ENCODE results near the gene TRMT6.

Gene TRMT6

GRCh38 chr20:5887386-5887785 is 62.9 kb downstream of the TRMT6 start:
- H3K4me3 ChIP-seq (ENCODE audit: insufficient read depth, low read depth, low read length, poor library complexity, severe bottlenecking): no peak overlapping the region
- no peaks in the 10 kb centered on the region for H3K4me1 ChIP-seq (ENCODE audit: control insufficient read depth, insufficient read depth, low read length, poor library complexity, severe bottlenecking)
- no peak overlapping the region for H3K27ac ChIP-seq (ENCODE audit: insufficient read depth, low read length, poor library complexity, severe bottlenecking)
- H3K27me3 ChIP-seq (replicated peaks; ENCODE audit: control insufficient read depth, insufficient read depth, low read length, poor library complexity, severe bottlenecking): no peaks in the 10 kb centered on the region
- H3K9me3 ChIP-seq (ENCODE audit: control insufficient read depth, low read length): no peaks in the 10 kb centered on the region
- no peak for DNase-seq
- no peaks in the 10 kb centered on the region for H3K36me3 ChIP-seq (ENCODE audit: control insufficient read depth, insufficient read depth, low read length)

Data from effector memory CD4-positive, alpha-beta T cell (primary cell).